GM12875 (cell line): Measurements from ENCODE around the gene GAD1.

ENCODE experiments used
- H3K4me3 ChIP-seq: one replicate; pipeline ENCODE4 v1.5.1; 2011; ENCODE audit warnings: low read depth, low read length, control low read depth
- TF ChIP-seq, protein P1 (sequence below): IDR thresholded peaks from 2 replicates; pipeline ENCODE4 v1.5.1; 2011; ENCODE audit warnings: low read depth, mild to moderate bottlenecking, control low read depth, inconsistent platforms, low read length, moderate library complexity, borderline replicate concordance; ENCODE audit not compliant: insufficient read depth

GAD1 gene

GRCh38 chr2:170816504-170817092 is at the start of gene GAD1:
Gene GAD1, plus strand, starts transcription at chr2:170816887. Its CDS starts 1,705 bp downstream, at chr2:170818592.
- TF ChIP-seq, protein P1, sequence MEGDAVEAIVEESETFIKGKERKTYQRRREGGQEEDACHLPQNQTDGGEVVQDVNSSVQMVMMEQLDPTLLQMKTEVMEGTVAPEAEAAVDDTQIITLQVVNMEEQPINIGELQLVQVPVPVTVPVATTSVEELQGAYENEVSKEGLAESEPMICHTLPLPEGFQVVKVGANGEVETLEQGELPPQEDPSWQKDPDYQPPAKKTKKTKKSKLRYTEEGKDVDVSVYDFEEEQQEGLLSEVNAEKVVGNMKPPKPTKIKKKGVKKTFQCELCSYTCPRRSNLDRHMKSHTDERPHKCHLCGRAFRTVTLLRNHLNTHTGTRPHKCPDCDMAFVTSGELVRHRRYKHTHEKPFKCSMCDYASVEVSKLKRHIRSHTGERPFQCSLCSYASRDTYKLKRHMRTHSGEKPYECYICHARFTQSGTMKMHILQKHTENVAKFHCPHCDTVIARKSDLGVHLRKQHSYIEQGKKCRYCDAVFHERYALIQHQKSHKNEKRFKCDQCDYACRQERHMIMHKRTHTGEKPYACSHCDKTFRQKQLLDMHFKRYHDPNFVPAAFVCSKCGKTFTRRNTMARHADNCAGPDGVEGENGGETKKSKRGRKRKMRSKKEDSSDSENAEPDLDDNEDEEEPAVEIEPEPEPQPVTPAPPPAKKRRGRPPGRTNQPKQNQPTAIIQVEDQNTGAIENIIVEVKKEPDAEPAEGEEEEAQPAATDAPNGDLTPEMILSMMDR = no peak
- H3K4me3 ChIP-seq = peak within 1 kb of the TSS; percentile 17

DNA sequence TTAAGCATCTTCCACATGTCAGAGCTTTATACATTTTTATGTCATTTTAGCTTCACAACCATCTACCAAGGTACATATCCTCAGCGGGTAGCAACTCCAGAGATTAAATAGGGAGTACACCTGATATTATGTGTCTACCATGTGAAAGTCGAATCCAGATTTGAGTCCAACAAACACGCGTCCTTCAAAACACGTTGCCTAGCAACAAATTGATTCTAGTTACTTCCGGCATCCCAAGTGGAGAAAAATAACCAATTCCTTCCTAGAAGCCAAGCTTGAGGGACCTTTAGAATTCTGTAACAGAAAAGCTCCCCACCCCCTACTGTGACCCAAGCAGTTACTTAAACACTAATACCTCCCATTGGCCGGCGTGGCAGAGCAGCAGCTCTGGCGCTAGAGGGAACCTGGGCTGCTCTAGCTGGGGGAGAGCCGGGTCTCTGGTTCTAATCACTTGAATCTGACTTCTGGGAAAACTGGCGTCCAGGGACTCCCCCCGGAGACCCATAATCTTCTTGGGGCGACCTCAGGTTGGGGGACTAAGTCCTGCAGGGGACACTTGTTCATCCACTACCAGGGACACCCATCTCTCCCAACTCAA is 46.6 kb upstream of the GAD1 start, which contains the start of gene ERICH2:
TSS of gene ERICH2 (plus strand) at position 371 of the 598 bp plus-strand sequence. CDS start 304 bp downstream, outside the sequence.
- peak within 1 kb of the TSS; percentile 33 for H3K4me3 ChIP-seq

DNA sequence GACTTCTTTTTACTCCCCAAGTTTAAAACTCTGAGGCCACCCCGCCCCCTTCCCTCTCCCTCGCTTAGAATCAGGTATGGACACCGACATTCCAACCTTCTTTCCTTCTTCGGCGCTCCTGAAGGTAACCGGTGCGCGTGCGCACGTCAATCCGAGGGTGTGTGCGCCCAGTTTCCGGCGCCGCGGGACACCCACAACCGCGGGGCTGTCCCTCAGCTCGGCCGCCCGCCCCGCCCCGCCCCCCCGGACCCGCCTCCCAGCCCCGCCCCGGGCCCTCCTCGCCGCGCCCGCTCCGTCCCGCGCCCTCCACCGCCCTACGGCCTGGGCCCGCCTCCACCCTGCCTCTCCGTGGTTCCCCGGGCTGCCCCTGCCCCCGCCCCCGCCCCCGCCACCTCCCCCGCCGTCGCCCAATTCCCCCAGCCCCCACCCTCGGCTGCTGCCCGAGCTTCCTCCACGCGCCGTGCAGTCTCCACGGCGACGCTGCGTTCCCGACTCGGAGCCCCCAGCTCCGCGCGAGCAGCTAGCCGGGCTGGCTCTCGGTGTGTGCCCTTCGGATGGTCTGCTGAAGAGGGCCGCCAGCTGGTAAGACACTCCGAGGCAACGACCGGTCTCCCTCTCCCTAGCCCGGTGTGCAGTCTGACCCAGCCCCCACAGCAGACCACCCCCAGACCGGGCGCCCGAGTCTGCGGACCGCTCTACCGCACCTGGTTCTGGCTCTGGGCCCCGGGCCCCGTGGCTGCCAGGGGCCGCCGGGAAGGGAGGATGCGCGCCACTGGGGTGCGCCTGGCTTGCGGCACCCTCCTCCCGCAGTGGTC is 45.9 kb upstream of the GAD1 start:
- TF ChIP-seq, protein P1 = no peak
- H3K4me3 ChIP-seq = peak overlapping the region; percentile 33

More for the DNA sequence above, 46.6 kb upstream of the GAD1 start, which contains the start of gene ERICH2:
- TF ChIP-seq, protein P1 = peak; percentile 30; the same call in 1 of the 2 replicates

GRCh38 chr2:170771421-170771937 is 45.2 kb upstream of the GAD1 start:
- H3K4me3 ChIP-seq = no peak overlapping the region
- TF ChIP-seq, protein P1 = no peak

GRCh38 chr2:170772295-170772694 is 44.4 kb upstream of the GAD1 start:
- H3K4me3 ChIP-seq = no peak overlapping the region
- TF ChIP-seq, protein P1 = no peak

DNA sequence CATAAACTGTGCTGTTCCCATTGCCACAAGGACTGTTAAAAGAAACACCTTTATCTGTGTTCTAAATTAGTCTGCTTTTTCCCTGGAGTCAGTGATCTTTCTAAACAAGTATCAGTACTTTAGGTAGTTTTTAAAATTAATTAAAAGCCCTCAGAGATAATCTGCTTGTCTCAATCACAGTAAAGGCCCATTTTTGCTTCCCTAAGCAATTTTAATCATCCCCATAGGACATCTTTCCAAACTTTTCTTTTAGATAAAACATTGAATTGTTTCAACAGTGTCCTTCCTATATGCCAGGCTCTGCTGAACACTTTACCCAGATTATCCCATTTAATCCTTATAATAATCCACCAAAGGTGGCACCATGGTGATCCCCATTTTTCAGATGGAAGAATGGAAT is 42.6 kb upstream of the GAD1 start:
- TF ChIP-seq, protein P1 = no peak
- H3K4me3 ChIP-seq = no peak overlapping the region
